ENCODE data around the gene APC. TPM values are rescaled to one million over a fixed set of nuclear protein-coding genes. Genes with fewer than 3 reads are reported as not detected.

Gene APC
- polyA plus RNA-seq: 1 to 10 TPM; 4.2 to 6.1 (median 5.7) TPM

DNA sequence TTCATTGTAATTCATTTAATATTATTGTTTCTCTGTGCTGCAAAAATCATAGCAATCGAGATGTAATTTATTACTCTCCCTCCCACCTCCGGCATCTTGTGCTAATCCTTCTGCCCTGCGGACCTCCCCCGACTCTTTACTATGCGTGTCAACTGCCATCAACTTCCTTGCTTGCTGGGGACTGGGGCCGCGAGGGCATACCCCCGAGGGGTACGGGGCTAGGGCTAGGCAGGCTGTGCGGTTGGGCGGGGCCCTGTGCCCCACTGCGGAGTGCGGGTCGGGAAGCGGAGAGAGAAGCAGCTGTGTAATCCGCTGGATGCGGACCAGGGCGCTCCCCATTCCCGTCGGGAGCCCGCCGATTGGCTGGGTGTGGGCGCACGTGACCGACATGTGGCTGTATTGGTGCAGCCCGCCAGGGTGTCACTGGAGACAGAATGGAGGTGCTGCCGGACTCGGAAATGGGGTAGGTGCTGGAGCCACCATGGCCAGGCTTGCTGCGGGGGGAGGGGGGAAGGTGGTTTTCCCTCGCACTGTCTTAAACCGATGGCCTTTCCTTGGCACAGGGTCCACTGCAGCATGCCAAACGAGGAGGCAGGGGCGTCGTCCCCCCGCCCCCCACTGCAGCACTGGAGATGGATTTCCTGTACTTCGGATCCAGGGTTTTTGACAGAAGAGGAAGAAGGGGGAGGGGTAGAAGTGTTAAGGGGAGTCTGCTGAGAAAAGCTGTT lies at the start of gene APC:
TSS of gene APC (plus strand) at position 423 of the 728 bp plus-strand sequence. CDS start 17,006 bp downstream, outside the sequence.
- 1 to 11% (median 4%) methylated on average over 36 of the region's 36 CpGs for WGBS, 3 donors
- H3K27ac ChIP-seq (ENCODE audit: low read depth, low read length): no peak within 1 kb of the TSS

DNA sequence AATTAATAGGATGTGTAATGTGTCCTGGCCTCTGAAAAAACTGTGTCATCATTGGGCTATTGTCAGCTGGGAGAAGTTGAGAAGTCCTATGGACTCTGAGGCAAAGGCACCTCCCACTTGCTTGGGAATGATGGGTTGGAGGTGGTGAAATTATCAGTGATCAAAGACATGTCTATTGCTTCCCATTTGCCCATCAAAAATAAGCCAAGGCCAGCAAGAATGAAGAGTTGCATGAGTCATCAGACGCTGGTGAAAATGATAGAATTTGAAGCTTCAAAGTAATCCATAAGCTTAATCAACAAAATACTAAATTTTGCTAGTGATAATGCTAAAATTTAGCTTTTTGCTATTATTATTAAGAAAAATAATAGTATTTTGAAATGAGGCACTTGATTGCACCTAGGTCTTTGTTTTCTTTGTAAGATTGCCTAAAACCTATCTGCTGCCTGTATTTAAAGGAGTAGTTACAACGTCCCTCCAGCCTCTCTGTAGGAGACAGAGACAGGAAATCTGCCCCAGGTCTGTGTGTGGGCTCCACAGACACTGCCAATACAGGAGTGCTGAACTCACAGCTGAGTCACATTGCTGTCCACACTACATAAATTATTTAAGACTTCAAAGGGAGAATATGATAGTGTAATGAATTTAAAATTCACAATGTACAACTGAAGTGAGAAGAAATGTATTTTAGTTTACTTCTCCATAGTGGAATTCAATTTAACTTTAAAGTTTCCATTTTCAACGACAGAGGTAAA lies 48.4 kb upstream of the APC start:
- H3K27ac ChIP-seq (ENCODE audit: low read depth, low read length): no peak overlapping the region
- WGBS, 3 donors: 47 to 57% (median 47%) methylated on average over 3 of the region's 3 CpGs

DNA sequence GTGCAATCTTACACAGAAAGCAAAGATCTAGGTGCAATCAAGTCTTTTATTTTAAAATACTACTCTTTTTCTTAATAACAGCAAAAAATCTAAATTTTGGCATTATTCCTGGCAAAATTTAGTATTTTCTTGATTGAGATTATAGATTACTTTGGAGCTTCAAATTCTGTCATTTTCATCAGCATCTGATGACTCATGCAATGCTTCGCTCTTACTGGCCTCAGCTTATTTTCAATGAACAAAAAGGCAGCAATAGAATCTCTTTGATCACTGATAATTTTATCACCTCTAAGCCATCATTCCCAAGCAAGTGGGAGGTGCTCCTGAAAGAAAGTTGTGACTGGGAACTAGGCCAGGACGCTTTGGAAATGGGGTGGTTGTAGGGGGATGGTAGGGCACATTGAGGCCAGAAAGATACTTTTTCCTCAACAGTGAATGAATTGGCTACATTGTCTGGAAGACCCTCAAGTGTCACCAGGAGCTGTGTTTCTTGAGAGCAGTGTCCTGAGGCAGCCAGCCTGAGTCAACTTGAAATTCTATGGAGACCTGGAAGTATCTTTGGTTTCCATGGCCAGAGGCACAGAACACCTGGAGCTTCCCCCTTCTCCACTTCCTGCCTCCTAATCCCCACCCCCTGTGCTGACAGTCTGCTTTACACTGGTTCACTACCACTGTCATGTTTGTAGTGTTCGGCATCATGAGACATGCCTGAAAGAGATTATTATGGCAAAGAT lies 46.9 kb upstream of the APC start:
- WGBS, 3 donors: 88 to 91% (median 90%) methylated on average over 3 of the region's 3 CpGs
- H3K27ac ChIP-seq (ENCODE audit: low read depth, low read length): no peak overlapping the region

DNA sequence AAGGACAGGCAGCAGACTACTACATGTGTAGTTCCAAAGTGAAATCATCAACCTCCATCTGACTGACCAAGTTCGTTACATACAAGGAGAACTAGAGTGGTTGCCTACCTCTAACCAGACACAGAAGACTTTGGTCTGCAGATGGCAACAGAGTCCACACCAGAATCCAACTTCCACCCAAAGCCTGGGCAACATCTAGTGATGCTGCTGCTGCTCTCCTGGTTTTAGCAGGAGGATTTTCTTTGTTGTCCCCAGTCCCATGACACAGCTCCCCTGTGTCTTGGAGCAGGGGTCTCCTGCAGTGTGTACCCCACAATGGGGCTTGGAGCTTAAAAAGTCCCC lies 46.4 kb upstream of the APC start:
- WGBS, 3 donors: 49 to 76% (median 64%) methylated on average over 1 of the region's 1 CpG
- no peak overlapping the region for H3K27ac ChIP-seq (ENCODE audit: low read depth, low read length)

DNA sequence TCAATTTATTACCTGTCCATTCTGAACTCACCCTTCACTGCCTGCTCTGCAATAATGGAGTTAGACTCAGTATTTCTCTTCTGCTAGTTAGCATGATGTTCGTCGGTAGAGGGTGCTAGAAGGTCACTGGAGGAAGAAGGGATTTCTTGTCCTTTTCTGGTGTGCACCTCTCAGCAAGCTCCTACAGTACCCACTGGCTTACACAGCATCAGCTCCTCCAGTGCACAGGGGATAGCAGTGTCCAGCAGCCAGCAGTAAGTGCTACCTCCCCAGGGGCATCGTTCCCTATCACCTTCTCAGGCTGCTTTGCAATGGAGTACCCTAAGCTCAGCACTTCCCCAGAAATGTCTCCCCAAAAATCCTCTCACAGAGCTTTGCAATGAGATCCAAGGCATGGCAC lies 45.9 kb upstream of the APC start:
- 57 to 67% (median 66%) methylated on average over 3 of the region's 3 CpGs for WGBS, 3 donors
- H3K27ac ChIP-seq (ENCODE audit: low read depth, low read length): no peak overlapping the region

DNA sequence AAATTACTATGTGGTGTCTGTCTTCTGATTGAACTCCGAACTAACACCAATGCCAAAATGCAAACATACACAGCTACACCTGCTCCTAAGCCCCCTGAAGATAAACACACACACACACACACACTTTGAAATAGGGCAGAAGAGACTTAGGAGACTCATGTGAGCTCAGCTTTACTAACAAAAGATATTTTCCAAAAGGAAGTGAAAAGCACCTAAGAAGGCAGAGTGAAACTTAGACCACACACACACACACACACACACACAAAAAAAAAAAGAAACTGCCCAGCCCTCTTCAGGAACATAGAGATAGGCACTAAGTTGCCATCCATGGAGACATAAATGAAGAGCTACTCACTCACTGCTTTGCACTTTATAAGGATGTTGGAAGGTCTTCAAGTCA lies 45.2 kb upstream of the APC start:
- 64 to 91% (median 88%) methylated on average over 1 of the region's 1 CpG for WGBS, 3 donors
- H3K27ac ChIP-seq (ENCODE audit: low read depth, low read length): no peak overlapping the region

DNA sequence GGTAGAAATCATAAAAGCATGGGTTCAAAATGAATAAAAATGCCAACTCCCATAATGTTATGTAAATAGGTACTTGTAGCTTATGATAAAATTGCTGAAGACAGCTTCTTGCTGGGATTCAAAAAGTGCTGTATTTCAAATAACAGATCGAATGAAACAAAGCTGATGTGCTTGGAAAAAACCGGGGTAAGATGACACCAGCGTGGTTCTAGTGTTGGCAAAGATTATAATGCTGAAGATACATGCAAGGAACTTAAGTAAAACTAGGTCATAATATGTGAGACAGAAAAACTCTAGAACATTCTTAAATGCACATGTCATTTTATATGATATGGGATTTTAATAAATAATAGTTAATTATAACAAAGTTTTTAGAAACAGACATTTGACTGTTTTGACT lies 44.4 kb upstream of the APC start:
- WGBS, 3 donors: 90 to 92% (median 92%) methylated on average over 3 of the region's 3 CpGs

DNA sequence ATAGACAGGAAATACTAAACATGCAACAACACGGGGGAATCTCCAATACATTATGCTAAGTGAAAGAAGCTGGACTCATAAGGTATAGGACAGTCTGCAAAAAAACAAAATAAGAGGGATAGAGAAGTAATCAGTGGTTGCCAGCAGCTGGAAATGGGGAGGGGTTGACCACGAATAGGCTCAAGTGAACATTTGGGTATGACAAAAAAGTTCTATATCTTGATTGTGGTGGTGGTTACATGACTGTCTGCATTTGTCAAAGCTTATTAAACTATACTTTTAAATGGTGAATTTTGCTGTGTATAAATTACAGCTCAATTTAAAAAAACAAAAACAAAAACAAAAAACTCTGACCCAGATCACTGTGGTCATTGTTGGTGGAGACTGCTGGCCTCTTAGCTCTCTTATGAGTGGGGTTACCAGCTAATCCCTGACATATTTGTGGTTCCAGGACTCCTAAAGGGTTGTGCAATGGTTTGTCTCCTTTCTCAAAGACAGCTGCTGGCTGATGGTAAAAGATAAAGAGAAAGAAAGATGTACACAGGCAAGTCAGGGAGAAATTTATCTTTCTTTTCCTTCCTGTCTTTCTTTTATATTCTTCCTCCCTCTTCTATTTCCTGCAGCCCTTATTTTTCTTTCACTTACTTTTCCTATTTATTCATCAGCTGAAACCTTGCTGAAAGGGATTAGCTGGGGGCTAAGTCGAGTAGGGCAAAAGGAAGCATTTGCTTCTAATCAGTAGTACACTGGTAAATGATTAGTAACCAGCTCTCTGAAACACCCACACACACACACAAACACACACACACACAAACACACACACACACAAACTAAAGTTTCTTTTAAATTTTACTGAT lies 42.6 kb upstream of the APC start:
- 53 to 62% (median 58%) methylated on average over 3 of the region's 3 CpGs for WGBS, 3 donors
- H3K27ac ChIP-seq (ENCODE audit: low read depth, low read length): no peak overlapping the region

More for the DNA sequence above, 44.4 kb upstream of the APC start:
- no peak overlapping the region for H3K27ac ChIP-seq (ENCODE audit: low read depth, low read length)

DNA sequence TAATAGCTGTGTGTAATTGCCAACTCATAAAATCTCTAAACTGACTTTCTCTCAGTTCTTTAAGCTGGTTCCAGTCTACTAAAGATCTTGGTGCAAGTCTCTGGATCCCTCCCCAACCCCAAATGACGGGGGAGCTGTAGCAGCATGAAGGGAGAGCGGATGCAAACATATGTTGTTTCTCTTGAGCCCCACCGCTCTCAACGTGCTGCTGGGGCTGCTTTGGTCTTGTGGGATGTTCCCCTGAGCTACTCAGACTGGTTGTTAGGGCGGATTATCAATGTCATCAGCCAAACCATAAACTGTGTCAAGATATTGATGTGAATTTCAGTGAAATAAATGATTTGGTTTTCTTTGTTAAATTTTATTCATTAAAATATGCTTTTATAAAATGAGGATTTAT lies 40.9 kb upstream of the APC start:
- no peak overlapping the region for H3K27ac ChIP-seq (ENCODE audit: low read depth, low read length)
- 60 to 81% (median 74%) methylated on average over 5 of the region's 5 CpGs for WGBS, 3 donors

DNA sequence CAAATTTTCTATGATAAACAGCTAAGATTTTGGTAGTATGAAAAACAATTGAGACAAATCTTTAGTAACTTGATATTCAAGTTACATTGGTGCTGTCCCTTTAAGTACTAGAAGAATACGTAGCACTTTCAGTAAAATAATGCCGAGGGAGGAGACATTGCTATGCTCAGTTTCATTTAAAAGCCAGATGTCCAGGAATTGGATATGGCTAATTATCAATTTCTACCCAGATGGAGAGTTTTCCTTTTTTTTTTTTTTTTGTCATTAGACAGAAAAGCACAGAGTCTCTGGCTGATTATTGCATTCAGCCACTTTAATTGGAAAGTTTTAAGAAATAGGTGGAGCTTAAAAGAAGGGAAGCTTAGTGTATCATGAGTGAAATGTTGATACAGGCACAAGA lies 40.4 kb upstream of the APC start:
- WGBS, 3 donors: 47 to 55% (median 55%) methylated on average over 2 of the region's 2 CpGs
- H3K27ac ChIP-seq (ENCODE audit: low read depth, low read length): no peak overlapping the region

DNA sequence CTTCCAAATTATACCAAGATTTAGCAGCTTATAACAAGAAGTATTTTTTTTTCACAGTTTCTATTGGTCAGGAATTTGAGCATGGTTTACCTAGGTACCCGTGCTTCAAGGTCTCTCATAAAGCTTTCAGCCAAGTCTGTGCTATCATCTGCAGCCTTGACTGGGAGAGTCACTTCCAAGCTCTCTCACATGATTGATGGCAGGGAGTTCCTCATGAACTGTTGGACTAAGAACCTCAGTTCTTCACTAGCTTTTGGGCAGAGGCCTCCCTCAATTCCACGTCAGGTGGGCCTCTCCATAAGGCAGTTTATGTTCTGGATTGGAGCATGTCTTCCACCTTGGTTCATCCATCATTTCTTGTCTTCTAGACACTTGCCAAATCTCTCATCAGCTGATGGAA lies 39.9 kb upstream of the APC start:
- H3K27ac ChIP-seq (ENCODE audit: low read depth, low read length): no peak overlapping the region
- 57 to 77% (median 65%) methylated on average over 2 of the region's 2 CpGs for WGBS, 3 donors

DNA sequence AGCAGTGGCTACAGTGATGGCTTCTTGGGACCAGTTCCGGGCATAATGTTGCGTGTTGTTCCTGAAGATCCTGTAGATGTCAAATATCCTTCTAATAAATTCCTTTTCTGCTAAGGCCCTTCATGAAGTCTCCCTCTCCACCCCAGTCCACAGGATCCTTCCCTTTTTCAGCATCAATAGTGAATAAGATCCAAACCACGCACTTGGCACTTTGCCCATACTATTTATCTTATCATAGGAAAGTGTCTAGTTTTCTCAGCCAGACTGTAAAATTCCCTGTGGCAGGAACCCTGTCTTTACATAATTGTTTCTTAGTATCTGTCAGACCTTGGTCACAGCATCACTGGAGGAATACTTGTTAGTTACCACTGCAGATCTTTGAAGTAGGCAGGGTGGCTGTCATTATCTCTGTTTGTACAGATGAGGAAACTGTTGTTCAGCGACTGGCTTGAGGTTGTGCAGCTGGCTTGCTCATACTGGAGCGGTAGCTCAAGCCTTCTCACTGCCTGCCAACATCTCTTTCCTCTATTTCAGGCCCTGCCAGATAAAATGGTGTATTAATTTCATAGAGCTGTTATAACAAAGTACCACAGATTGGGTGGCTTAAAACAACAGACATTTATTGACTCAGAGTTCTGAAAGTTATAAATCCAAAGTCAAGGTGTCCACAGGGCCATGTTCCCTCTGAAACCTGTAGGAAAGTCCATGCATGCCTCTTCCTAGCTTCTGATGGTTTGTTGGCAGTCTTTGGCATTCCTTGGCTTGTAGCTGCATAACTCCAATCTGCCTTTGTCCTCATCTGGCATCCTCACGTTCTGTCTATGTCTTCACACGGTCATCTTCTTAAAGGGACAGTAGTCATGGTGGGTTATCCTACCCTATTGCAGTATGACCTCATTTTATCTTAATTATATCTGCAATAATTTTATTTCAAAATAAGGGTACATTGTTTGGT lies 33.5 kb upstream of the APC start:
- H3K27ac ChIP-seq (ENCODE audit: low read depth, low read length): no peak overlapping the region
- 45 to 47% (median 45%) methylated on average over 7 of the region's 7 CpGs for whole genome bisulfite sequencing, 3 donors

DNA sequence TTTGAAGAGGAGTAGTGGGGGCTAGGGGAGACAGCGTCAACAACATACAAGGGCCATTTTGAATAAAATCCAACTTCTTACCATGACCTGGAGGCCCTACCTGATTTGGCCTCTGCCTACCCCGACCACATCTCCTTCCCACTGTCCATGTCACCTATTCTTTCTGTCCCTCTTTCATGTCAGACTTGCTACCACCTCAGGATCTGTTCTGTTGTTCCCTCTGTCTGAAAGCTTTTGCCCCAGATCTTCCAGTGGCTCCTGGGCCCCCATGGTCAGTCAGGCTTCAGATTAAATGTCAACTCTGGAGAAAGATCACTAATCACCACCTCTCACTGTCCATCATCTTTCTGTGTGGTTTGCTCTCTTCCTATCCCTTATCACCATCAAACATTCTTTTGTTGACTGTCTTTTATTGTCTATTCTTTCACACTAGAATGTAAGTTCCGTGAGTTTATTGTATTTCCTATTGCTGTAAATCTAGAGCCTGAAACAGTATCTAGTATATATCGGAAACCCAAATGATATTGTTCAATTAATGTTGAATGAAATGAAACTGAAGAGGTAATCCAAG lies 31.2 kb upstream of the APC start:
- no peak overlapping the region for H3K27ac ChIP-seq (ENCODE audit: low read depth, low read length)
- WGBS, 3 donors: 91 to 95% (median 92%) methylated on average over 4 of the region's 4 CpGs

DNA sequence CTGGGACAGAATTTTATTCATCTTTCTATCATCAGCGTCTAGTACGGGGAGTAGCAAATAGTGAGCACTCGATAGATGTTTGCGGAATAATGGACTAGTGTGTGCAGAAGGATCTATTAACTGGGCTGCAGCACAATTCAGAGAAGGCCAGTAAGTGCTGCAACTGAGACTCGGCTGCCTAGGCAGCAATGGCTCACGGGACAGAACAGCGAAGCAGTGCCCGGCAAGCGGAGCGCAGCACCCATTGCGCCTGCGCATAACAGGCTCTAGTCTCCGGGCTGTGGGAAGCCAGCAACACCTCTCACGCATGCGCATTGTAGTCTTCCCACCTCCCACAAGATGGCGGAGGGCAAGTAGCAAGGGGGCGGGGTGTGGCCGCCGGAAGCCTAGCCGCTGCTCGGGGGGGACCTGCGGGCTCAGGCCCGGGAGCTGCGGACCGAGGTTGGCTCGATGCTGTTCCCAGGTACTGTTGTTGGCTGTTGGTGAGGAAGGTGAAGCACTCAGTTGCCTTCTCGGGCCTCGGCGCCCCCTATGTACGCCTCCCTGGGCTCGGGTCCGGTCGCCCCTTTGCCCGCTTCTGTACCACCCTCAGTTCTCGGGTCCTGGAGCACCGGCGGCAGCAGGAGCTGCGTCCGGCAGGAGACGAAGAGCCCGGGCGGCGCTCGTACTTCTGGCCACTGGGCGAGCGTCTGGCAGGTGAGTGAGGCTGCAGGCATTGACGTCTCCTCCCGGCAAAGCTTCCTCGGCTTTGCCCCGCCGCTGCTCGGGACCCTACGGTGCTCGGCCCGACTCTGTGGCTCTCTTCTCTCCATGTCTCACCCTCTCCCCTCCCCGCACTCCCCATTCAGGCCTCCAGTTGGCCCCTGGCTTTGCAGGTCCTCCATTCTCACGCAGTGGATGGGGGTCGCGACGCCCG lies 30.2 kb upstream of the APC start:
- H3K27ac ChIP-seq (ENCODE audit: low read depth, low read length): peak overlapping the region; percentile 51
- 2 to 3% (median 2%) methylated on average over 53 to 61 of the region's 61 CpGs for WGBS, 3 donors

DNA sequence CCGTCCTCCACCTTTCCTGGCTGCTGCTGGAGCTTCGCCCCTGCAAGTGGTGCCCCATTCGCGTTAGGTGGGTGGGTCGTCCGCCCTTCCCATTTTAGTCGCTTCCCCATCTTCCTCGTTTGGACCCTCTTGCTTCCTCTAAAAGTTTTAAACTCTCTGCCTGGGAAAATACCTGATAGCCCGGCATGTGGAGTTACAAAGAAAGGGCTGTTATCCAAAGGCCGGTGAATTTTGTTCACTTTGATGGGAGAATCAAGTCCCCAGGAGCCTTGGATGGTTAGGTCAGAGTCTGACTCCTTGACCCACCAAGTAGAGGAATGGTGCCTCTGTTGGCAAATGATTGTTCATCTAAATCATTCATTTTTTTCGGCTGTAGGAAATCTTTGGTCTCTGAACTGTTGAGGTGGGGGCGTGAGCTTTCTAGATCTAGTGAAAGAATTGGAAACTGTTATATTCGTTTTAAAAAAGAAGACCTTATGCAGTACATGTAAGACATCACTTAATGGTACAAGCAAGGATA lies 29.5 kb upstream of the APC start:
- WGBS, 3 donors: 1 to 2% (median 2%) methylated on average over 13 of the region's 13 CpGs
- no peak overlapping the region for H3K27ac ChIP-seq (ENCODE audit: low read depth, low read length)

DNA sequence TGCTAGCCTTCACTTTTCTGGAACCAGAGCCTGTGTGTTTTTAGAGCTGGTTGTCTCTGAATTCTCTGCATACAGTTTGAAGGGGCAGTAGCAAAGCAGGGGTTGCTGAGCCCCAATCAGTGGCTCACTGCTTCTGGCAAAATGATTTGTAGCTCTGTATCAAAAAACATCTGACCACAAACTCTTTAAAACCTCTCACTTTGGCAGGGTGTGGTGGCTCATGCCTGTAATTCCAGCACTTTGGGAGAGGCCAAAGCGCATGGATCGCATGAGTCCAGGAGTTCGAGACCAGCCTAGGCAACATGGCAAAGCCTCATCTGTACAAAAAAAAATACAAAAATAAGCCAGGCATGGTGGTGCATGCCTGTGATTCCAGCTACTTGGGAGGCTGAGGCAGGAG lies 28.3 kb upstream of the APC start:
- H3K27ac ChIP-seq (ENCODE audit: low read depth, low read length): no peak overlapping the region
- 88 to 98% (median 98%) methylated on average over 3 of the region's 3 CpGs for WGBS, 3 donors

Measured in adipose tissue (tissue), 3 donors.